ENCODE results near the gene ZNF552. TPM values are rescaled to one million over a fixed set of nuclear protein-coding genes. Genes with fewer than 3 reads are reported as not detected.
"Not testable (repeated sequence)": the region's sequence is repeated elsewhere in the genome, so short reads cannot be mapped to it uniquely, and the experiment has no call there.

The ZNF552 gene
- total RNA-seq (2014; rRNA removed; shearing (Covaris generic)): 6.6 and 9.3 TPM in 2 replicates

DNA sequence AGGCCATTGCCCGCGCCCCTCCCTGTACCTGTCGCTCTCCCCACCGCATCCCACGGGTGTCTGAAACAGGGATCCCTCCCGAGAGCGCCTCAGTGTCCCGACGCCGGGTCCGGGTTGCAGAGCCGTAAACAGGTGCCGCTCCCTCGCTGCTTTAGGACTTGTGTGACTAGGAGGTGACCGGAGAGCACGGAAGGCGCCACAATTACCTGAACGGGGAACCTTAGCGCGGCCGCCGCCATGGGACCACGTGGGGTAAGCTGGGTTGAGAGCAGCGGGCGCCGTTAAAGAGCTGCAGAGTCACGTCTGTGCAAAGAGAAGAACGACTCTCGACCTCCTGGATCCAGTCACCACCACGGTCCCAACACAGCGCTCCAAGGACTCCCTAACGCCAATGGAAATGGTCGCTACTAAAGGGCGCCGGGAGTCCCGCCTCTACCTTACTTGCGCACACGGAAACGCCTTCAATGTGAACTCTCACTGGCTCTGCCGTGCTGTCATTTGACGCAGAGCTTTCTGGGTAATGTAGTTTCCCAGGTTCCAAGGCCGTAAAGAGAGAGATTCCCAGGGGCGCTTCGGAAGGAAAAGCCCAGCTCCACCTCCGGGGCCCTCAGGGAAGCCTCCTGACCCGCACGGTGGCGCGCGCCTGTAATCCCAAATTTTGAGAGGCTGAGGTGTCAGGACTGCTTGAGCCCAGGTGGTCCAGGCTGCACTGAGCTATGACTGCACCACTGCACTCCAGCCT is at the start of gene ZNF552:
Gene ZNF552 (minus strand): TSS at position 409 of the 742 bp plus-strand sequence. CDS start 170 bp downstream, at position 239.
- peak; percentile 91 for DNase-seq

DNA sequence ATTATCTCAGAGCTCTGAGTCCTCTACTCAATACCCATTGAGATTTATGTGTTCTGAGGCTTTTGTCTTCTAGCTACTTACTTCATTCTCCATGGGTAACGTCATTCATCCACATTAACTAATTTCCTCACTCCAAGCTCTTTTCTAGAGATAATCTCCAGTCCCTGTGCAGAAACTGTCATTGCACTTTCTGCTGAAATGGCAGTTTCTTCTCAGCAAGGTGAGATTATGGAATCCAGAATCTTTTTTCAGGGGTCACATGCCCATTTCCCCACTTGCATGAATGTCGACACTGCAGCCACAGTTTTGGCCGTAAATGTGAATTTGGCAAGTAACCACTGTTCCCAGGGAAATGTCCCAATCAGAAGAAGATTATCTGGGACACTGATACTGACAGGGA is 47.6 kb upstream of the ZNF552 start:
- DNase-seq; H3K4me3 ChIP-seq (ENCODE audit: insufficient read depth, low read depth, low read length); H3K27me3 ChIP-seq (ENCODE audit: control insufficient read depth, insufficient read depth, low read length): not testable (repeated sequence)
- H3K36me3 ChIP-seq (replicated peaks; ENCODE audit: control insufficient read depth, insufficient read depth, low read length): peaks cover 23% of the 10 kb centered on the region

More for the DNA sequence above, at the start of gene ZNF552:
- peaks cover 6% of the 10 kb centered on the region for H3K36me3 ChIP-seq (replicated peaks; ENCODE audit: control insufficient read depth, insufficient read depth, low read length)
- peak within 1 kb of the TSS; percentile 82 for H3K4me3 ChIP-seq (ENCODE audit: insufficient read depth, low read depth, low read length)
- no peaks in the 10 kb centered on the region for H3K27me3 ChIP-seq (ENCODE audit: control insufficient read depth, insufficient read depth, low read length)

DNA sequence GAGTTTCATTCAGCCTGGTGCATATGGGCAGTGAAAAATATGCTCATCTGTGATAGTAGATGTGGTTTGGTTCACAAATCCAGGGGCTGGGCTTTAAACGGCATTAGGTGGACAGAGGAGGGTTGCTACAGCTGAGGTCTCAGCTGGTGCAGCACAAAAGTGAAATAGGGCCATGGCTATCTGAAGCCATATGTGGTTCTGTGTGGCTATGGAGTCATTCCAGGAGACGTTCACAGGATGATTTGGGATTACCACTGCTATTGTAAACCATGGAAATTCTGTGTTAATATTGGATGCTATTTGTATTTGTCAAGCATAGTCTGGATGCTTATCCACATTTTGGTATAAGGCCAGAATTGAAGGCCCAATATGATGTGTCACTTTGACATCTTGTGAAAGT is 39.4 kb upstream of the ZNF552 start:
- not testable (repeated sequence) for DNase-seq; H3K36me3 ChIP-seq (replicated peaks; ENCODE audit: control insufficient read depth, insufficient read depth, low read length); H3K27me3 ChIP-seq (ENCODE audit: control insufficient read depth, insufficient read depth, low read length); H3K4me3 ChIP-seq (ENCODE audit: insufficient read depth, low read depth, low read length)

DNA sequence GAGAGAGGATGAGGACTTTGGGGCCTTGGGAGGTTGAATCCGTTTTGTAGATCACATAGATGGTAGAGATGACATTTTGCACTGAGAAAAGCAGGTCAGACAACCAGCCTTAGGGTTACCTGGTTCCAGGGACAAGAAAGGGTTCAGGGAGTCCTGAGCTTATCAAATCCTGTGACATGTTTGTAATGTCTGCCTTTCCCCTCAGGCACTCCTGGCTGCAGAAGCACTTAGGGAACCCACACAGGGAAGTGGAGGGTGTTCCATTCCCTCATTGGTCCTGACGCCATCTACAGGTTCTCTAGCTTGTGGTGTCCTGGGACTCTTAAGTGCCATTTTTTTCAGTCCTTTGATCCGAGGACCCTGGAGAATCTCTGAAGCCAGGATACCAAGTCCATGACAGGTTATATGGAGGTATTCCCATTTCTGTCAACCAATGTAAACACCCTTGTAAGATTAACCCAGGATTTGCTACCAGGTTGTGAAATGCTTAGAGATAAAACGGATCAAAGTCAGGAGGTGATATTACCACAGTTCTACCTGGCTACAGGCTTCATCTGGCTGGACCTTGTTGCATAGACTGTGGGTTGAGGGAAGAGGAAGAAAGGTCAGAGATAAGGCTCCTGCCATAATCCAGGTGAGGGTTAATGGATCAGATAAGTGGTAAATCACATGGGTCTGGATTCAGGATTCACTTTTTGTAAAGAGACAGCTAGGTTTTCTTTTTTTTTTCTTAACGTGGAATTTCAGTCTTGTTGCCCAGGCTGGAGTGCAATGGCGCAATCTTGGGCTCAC is 37.3 kb upstream of the ZNF552 start:
- H3K36me3 ChIP-seq (replicated peaks; ENCODE audit: control insufficient read depth, insufficient read depth, low read length); H3K27me3 ChIP-seq (ENCODE audit: control insufficient read depth, insufficient read depth, low read length); DNase-seq; H3K4me3 ChIP-seq (ENCODE audit: insufficient read depth, low read depth, low read length): not testable (repeated sequence)

DNA sequence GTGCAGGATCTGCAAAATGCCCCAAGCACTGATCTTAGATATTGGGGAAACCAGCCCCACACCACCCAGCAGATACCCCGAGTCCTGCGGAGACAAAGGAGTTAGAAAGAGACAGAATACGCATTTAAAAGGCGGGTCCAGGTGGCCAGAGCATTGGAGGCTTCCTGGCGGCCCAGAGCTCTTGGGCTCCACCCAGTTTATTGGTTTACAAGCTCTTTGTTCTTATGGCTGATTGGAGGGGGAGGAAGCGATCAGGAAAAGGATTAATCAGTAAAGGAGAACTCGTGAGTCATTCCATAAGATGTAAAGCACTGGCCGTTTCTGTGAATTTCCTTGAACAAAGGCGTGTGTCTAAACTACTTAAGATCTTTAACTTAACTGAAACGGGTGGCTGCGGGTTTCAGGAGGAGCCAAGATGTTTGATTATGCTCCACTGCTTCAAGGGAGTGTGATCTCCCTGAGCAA is 35.9 kb upstream of the ZNF552 start:
- Histone ChIP-seq H3K4me3 (ENCODE audit: insufficient read depth, low read depth, low read length) (peak overlapping the region; percentile 84), H3K36me3 (replicated peaks; ENCODE audit: control insufficient read depth, insufficient read depth, low read length) (peaks cover 3% of the 10 kb centered on the region; the same call in 1 of the 2 replicates), H3K27me3 (ENCODE audit: control insufficient read depth, insufficient read depth, low read length) (no peaks in the 10 kb centered on the region)
- peak; percentile 52 for DNase-seq

DNA sequence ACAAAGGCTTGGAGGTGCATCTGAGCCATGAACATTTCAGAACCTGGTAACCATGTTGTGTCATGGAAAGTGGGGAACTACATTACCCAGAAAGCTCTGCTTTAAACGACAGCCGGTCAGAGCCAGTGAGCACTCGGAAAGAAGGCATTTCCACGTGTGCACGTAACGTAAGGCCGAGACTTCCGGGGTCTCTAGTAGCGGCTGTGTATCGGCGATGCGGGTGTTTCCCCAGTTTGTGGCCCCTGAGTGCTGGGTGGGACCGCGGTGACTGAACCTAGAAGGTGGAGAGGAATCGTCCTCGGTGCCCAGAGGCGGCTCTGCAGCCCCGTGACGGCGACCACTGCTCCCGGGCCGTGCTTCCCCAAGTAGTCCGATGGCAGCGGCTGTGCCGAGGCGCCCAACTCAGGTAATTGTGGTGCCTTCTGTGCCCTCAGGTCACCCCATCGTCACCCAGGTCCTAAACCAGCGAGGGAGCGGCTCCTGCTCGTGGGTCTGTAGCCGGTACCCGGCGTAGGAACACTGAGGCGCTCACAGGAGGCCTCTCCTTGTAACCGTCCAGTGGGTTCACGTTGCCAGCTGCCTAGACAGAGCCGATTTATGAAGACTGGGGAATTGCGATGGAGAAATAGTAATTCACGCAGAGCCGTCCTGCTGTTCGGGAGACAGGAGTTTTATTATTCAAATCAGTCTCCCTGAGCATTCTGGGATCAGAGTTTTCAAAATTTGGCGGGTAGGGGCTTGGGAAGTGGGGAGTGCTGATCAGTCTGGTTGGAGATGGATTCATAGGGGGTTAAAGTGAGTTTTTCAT is 35.2 kb upstream of the ZNF552 start, which contains the start of gene ZNF587:
Gene ZNF587 (plus strand): TSS at position 194 of the 808 bp plus-strand sequence. CDS start 180 bp downstream, at position 374.
- H3K4me3 ChIP-seq (ENCODE audit: insufficient read depth, low read depth, low read length): peak within 1 kb of the TSS; percentile 84
- peak; percentile 70 for DNase-seq
- H3K36me3 ChIP-seq (replicated peaks; ENCODE audit: control insufficient read depth, insufficient read depth, low read length); H3K27me3 ChIP-seq (ENCODE audit: control insufficient read depth, insufficient read depth, low read length): not testable (repeated sequence)

DNA sequence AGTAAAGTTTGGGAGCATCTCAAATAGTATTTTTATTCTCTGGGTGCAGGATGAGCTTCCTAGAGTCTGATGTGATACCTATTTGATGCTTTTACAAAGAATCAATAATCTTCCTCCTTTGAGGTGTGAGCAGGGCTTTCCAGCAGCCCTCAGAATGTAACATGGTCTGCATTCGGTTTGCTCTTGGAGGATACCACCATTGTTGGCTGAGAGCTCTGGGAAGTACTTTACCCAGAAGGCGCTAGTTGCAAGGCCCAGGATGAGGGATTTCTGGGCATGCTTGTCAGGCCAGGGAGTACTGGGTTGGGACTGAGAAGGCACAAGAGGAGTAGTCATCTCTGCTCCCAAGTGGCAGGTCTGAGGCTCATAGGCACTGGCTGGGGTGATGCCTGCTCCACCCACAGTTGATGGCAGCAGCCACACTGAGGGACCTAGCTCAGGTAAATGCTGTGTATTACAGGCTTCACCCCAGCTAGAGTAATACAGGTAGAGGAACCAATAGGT is 34.5 kb upstream of the ZNF552 start:
- not testable (repeated sequence) for DNase-seq; H3K36me3 ChIP-seq (replicated peaks; ENCODE audit: control insufficient read depth, insufficient read depth, low read length); H3K4me3 ChIP-seq (ENCODE audit: insufficient read depth, low read depth, low read length); H3K27me3 ChIP-seq (ENCODE audit: control insufficient read depth, insufficient read depth, low read length)

DNA sequence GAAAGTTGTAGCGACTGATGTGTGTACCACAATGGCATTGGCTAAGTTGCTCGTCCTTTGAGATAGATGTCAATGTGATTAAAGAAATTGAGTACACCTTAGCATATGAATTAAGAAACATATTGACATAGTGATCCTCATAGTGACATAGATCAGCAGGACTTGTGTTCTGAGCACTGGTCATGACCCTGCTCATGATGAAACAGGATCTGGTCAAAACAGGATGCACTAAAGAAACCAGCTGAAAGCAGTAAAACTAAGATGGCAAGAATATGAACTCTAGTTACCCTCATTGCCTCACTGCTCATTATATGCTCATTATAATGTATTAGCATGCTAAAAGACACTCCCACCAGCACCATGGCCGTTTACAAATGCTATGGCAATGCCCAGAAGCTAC is 32.5 kb upstream of the ZNF552 start:
- H3K36me3 ChIP-seq (replicated peaks; ENCODE audit: control insufficient read depth, insufficient read depth, low read length); DNase-seq; H3K4me3 ChIP-seq (ENCODE audit: insufficient read depth, low read depth, low read length); H3K27me3 ChIP-seq (ENCODE audit: control insufficient read depth, insufficient read depth, low read length): not testable (repeated sequence)

DNA sequence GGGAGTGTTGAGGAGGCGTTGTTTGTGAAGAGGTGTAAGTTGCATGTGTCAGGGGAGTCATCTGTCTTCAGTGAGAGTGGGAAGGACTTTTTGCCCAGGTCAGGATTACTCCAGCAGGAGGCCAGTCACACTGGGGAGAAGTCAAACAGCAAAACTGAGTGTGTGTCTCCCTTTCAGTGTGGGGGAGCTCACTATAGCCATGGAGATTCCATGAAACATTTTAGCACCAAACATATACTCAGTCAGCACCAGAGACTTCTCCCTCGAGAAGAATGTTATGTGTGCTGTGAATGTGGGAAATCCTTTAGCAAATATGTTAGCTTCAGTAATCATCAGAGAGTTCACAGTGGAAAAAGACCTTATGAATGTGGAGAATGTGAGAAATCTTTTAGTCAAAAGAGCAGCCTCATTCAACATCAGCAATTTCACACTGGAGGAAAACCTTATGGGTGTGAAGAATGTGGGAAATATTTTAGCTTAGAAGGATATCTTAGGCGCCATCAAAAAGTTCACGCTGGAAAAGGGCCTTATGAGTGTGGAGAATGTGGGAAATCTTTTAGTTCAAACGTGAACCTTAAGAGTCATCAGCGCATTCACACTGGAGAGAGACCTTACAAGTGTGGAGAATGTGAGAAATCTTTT is 26.5 kb upstream of the ZNF552 start:
- H3K36me3 ChIP-seq (replicated peaks; ENCODE audit: control insufficient read depth, insufficient read depth, low read length): peaks cover 18% of the 10 kb centered on the region
- no peak for DNase-seq

DNA sequence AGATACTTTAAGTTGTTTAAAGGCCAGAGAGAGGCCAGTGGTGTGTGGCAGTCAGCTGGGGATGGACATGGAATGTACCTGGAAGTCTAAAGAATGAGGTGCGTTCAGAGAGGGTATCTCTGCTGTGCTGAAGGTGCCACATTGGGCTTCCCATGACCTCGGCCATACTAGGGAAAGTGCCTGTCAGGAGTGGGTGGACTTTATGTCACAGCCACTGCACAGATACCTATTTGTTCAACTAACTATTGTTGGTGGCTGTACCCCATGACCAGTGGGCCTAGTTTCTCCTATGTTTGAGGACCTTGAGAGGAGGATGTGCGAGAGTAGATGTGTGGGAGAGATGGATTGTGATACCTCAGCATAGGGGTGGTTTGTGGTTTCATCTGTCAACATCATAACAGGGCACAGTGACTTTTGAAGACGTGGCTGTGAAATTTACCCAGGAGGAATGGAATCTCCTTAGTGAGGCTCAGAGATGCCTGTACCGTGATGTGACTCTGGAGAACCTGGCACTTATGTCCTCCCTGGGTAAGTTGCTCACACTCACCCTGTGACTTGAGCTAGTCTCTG is 24.0 kb upstream of the ZNF552 start:
- not testable (repeated sequence) for H3K4me3 ChIP-seq (ENCODE audit: insufficient read depth, low read depth, low read length); DNase-seq; H3K27me3 ChIP-seq (ENCODE audit: control insufficient read depth, insufficient read depth, low read length)
- H3K36me3 ChIP-seq (replicated peaks; ENCODE audit: control insufficient read depth, insufficient read depth, low read length): peaks cover 18% of the 10 kb centered on the region

More for the DNA sequence above, 26.5 kb upstream of the ZNF552 start:
- no peaks in the 10 kb centered on the region for H3K27me3 ChIP-seq (ENCODE audit: control insufficient read depth, insufficient read depth, low read length)
- H3K4me3 ChIP-seq (ENCODE audit: insufficient read depth, low read depth, low read length): no peak overlapping the region

DNA sequence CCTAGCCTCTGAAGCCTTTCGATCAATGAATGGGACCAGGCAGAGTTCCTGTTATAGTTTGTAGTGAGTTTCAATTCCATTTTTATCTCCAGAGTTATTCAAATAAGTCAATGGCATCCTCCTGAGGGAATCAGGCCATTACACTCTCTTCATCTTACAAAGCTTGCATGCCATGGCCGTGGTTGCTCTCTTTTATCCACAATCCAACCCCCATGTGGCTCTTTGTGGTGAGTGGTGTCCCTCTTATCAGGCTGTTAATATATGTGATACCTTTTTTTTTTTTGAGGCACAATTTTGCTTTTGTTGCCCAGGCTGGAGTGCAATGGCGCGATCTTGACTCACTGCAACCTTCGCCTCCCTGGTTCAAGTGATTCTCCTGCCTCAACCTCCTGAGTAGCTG is 22.3 kb upstream of the ZNF552 start:
- DNase-seq; H3K27me3 ChIP-seq (ENCODE audit: control insufficient read depth, insufficient read depth, low read length); H3K4me3 ChIP-seq (ENCODE audit: insufficient read depth, low read depth, low read length): not testable (repeated sequence)
- peaks cover 13% of the 10 kb centered on the region for H3K36me3 ChIP-seq (replicated peaks; ENCODE audit: control insufficient read depth, insufficient read depth, low read length)

DNA sequence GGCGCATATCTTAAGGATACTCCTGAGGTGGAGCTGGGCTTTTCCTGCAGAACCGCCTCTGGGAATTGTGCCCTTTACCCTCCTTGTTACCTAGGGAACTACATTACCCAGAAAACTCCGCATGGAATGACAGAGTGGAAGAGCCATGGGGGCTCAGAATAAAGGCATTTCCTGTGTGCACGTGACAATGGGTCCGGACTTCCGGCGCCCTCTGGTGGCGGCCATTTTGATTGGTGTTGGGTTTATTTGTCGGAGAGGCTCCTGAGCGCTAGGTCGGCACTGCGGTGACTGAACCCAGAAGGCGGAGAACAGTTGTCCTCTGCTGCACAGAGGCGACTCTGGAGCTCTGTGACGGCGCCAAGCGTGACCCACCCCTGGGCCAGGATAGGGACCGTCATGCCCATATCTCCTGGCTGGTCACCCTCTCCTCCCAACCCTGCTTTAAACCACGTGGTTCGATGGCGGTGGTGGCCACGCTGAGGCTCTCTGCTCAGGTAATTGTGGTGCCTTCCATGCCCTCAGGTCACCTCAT is 15.4 kb upstream of the ZNF552 start, which contains the start of gene ZNF587B:
Gene ZNF587B (plus strand): TSS at position 229 of the 532 bp plus-strand sequence. CDS start 230 bp downstream, at position 459.
- no peaks in the 10 kb centered on the region for H3K27me3 ChIP-seq (ENCODE audit: control insufficient read depth, insufficient read depth, low read length)
- peak within 1 kb of the TSS; percentile 93 for H3K4me3 ChIP-seq (ENCODE audit: insufficient read depth, low read depth, low read length)
- no peaks in the 10 kb centered on the region for H3K36me3 ChIP-seq (replicated peaks; ENCODE audit: control insufficient read depth, insufficient read depth, low read length)
- DNase-seq: peak; percentile 92

DNA sequence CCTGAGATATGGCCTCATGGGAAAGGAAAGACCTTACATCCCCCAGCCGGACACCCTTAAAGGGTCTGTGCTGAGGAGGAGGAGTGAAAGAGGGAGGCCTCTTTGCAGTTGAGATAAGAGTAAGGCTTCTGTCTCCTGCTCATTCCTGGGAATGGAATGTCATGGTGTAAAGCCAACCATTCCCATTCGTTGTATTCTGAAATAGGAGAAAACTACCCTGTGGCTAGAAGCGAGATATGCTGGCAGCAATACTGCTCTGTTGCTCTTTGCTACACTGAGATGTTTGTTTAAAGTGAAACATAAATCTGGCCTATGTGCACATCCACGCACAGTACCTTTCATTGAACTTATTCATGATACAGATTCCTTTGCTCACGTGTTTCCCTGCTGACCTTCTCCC is 14.6 kb upstream of the ZNF552 start:
- Histone ChIP-seq H3K4me3 (ENCODE audit: insufficient read depth, low read depth, low read length) (no peak overlapping the region), H3K36me3 (replicated peaks; ENCODE audit: control insufficient read depth, insufficient read depth, low read length) (no peaks in the 10 kb centered on the region), H3K27me3 (ENCODE audit: control insufficient read depth, insufficient read depth, low read length) (no peaks in the 10 kb centered on the region)
- DNase-seq: no peak

All from H7 (cell line).